Peyer's patch (tissue), 4 donors: Measurements from ENCODE around the gene LYZL6. TPM values are rescaled to one million over a fixed set of nuclear protein-coding genes. Genes with fewer than 3 reads are reported as not detected.
"Not testable (repeated sequence)": the region's sequence is repeated elsewhere in the genome, so short reads cannot be mapped to it uniquely, and the experiment has no call there.

ENCODE experiments used
- DNase-seq, 3 donors: peaks; one replicate each; pipeline ENCODE4 v3.0.0-alpha.2; 2017 to 2019
- H3K27ac ChIP-seq, 4 donors: fragments of 200-600 bp; sonication (generic); one replicate each; pipeline ENCODE4 v1.5.1; 2016 to 2019
- H3K27me3 ChIP-seq, 2 donors: fragments of 200-600 bp; sonication (generic); one replicate each; pipeline ENCODE4 v1.5.1; 2019
- H3K36me3 ChIP-seq, 3 donors: fragments of 200-600 bp; sonication (generic); one replicate each; pipeline ENCODE4 v1.5.1; 2016 to 2019
- H3K4me1 ChIP-seq, 4 donors: fragments of 200-600 bp; sonication (generic); one replicate each; pipeline ENCODE4 v1.5.1; 2016 to 2019
- H3K4me3 ChIP-seq, 4 donors: fragments of 200-600 bp; sonication (generic); 1 replicate in 3 of 4; 2 replicates in 1 of 4; pipeline ENCODE4 v1.5.1; 2016 to 2019; ENCODE audit warnings: mild to moderate bottlenecking in 1 of 4
- H3K9me3 ChIP-seq, 4 donors: fragments of 200-600 bp; sonication (generic); one replicate each; pipeline ENCODE4 v1.5.1; 2016 to 2019; ENCODE audit warnings: mild to moderate bottlenecking in 1 of 4
- POLR2A ChIP-seq, 2 donors: fragments of 450-650 bp; IDR thresholded peaks; one replicate each; pipeline ENCODE4 v1.5.1; 2017; ENCODE audit warnings: antibody characterized with exemption in 2 of 2, mild to moderate bottlenecking in 2 of 2, moderate library complexity in 2 of 2
- total RNA-seq, 4 donors: library from RNA; depleted of rRNA; stranded (reverse); fragments of >200 nt; gene quantifications; one replicate each; pipeline ENCODE4 v1.1.0, GENCODE V29; 2016
- TF ChIP-seq, protein P1 (sequence below), 6 experiments: fragments of 450-650 bp in 4 of 6; fragments of 200-600 bp in 2 of 6; sonication (generic) in 1 of 6; IDR thresholded peaks; one replicate each; pipeline ENCODE4 v1.5.1; 2017 to 2019; ENCODE audit warnings: antibody characterized with exemption in 6 of 6, mild to moderate bottlenecking in 3 of 6, moderate library complexity in 1 of 6

Gene LYZL6
- total RNA-seq, 4 donors from 2014 or later = not detected

DNA sequence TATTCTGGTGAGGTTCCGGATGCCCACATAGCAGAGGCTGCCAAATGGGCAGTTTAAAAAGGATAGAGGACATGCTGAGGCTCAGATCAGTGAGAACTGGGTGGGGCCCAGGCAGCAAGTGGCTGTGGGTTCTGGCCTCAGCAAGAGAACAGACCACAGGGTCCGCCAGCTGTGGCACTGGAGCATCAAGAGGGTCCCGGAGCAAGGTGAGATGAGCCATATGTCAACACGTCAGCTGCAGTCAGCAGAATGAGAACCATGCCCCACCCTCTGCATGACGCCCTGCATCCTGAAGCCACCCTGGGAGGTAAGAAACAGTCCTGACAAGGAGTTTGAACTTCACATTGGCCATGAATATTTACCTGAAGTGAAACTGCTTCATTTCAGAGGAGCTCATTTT lies 43.2 kb downstream of the LYZL6 start:
- H3K27ac ChIP-seq = peak overlapping the region in 3 of 4 donors; percentile 21 to 65 (median 48)
- peak in 1 of 3 donors; percentile 54 for DNase-seq
- no peaks in the 10 kb centered on the region for H3K27me3 ChIP-seq
- no peaks in the 10 kb centered on the region for H3K36me3 ChIP-seq
- no peaks in the 10 kb centered on the region for H3K4me1 ChIP-seq
- no peaks in the 10 kb centered on the region for H3K9me3 ChIP-seq
- TF ChIP-seq POLR2A (IDR thresholded peaks at IDR 0.05) = no peak
- H3K4me3 ChIP-seq = no peak overlapping the region

DNA sequence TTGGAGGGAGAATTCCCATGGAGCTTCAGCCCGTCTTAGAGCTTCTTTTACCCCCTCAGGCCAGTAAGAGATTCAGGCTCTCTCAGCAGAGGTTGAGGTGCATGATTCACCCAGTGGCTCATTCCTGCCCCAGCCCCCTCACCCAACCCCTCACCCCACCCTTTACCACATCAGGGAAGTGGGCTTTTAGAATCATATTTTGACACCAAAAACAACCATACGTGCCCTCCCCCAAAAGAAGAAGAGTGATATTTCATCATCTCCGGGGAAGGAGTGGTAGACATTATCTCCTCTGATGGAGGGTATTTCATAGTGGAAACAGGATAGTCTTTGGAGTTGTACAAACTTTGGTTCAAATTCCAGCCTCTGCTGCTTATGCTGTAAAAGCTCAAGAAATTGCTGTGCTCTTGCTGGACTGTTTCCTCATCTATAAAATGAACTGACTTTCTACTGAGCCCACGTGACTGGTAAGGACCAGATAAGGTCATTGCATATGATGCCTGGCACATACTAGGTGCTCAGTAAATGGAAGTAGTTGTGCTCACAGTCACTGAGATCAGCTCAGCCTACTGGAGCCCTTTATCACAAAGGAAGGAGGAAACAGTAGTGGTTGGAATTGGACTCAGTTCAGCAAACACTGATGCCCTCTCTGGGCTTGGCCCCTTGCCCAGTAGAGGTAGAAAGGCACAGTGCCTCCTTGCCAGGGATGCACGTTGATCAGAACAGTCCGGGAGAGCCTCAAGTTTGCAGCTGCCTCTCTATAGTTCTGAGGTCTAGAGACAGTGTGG lies 45.0 kb downstream of the LYZL6 start:
- peak in 1 of 3 donors; percentile 53 for DNase-seq
- Histone ChIP-seq H3K27ac (peak overlapping the region in 2 of 4 donors; percentile 3 to 65), H3K27me3 (no peaks in the 10 kb centered on the region), H3K4me3 (no peak overlapping the region), H3K9me3 (no peaks in the 10 kb centered on the region), H3K36me3 (no peaks in the 10 kb centered on the region), H3K4me1 (no peaks in the 10 kb centered on the region)
- TF ChIP-seq, protein P1, sequence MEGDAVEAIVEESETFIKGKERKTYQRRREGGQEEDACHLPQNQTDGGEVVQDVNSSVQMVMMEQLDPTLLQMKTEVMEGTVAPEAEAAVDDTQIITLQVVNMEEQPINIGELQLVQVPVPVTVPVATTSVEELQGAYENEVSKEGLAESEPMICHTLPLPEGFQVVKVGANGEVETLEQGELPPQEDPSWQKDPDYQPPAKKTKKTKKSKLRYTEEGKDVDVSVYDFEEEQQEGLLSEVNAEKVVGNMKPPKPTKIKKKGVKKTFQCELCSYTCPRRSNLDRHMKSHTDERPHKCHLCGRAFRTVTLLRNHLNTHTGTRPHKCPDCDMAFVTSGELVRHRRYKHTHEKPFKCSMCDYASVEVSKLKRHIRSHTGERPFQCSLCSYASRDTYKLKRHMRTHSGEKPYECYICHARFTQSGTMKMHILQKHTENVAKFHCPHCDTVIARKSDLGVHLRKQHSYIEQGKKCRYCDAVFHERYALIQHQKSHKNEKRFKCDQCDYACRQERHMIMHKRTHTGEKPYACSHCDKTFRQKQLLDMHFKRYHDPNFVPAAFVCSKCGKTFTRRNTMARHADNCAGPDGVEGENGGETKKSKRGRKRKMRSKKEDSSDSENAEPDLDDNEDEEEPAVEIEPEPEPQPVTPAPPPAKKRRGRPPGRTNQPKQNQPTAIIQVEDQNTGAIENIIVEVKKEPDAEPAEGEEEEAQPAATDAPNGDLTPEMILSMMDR (IDR thresholded peaks at IDR 0.05) = no peak
- TF ChIP-seq POLR2A (IDR thresholded peaks at IDR 0.05) = no peak

DNA sequence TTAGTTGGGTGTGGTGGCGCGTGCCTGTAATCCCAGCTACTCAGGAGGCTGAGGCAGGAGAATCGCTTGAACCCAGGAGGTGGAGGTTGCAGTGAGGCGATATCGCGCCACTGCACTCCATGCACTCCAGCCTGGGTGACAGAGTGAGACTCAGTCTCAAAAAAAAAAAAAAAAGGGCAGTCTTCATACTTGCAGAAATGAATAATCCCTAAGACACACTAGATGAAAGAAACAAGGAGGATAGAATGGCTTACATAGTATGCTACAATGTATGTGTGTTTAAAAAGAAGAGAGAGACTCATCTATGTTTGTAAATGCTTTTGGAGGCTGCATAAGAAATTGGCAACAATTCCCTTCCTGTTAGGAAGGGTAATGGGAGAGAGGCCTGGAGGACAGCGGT lies 45.7 kb downstream of the LYZL6 start:
- H3K9me3 ChIP-seq, H3K4me1 ChIP-seq, H3K27ac ChIP-seq, H3K4me3 ChIP-seq, DNase-seq, H3K36me3 ChIP-seq, H3K27me3 ChIP-seq: not testable (repeated sequence)

DNA sequence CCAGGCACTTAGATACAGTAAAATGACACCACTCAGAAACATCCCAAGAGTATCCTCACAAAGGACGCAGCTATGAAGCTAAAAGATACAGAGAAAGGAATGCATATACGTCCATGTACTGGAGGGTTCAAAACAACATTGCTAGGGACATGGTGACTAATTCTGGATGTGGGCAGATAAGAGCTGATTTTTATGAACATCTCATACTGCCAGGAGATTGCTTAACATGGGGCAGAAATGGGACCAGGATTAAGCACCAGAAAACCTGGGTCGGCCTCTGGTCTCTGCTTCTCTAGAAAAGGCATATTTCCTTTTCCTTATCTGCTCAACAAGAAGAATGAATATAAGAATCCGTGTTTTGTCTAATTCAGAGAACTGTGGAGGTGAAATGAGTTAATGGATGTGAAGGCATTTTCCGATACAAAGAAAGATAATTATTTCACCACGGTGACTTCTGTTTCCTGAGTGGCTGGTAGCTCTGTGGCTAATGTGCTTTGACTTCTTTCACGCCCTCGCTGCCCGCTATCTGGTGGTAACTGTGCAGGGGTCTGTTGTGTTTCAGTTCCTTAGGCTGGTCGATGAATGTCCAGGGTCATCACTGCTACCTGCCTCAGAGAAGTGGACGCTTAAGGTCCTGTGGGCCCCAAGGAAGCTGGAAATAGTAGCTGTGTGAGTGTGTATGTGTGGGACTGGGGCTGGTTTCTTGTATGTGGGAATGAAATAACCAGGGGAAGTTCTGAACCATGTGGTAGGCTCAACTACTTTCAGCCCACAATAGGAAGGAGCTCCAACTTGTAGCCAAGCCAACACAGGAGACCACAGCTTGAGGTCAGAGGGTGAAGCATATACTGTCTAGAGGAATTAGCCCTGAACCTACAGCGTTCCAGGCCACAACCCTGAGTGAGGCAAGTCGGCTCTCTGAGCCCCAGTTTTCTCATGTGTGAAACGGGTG lies 47.6 kb downstream of the LYZL6 start:
- no peaks in the 10 kb centered on the region for H3K9me3 ChIP-seq
- no peaks in the 10 kb centered on the region for H3K4me1 ChIP-seq
- DNase-seq = peak in 1 of 3 donors; percentile 73
- H3K27ac ChIP-seq = peak overlapping the region; percentile 15 to 48 (median 37)
- no peaks in the 10 kb centered on the region for H3K27me3 ChIP-seq
- H3K4me3 ChIP-seq = no peak overlapping the region
- H3K36me3 ChIP-seq = no peaks in the 10 kb centered on the region
- TF ChIP-seq, protein P1 (IDR thresholded peaks at IDR 0.05) = no peak
- no peak for TF ChIP-seq POLR2A (IDR thresholded peaks at IDR 0.05)

DNA sequence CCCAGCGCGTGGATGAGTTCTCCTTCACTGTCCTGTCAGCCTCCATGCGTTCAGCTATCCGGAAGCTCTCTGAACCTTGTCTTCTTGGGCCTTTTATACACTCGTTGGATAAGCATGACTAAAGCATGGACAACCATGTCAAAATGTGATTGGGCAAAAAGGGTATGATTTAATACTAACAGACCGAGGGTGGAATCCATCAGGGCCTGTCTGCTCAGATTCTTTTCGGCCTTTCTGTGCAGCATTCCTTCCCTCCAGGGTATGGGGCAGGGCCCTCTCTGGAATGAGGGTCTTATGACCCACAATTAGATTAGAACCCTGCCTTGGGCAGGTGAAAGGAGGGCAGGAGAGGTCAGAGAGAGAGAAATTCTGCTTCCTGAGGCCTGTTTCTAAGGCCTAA lies 49.3 kb downstream of the LYZL6 start:
- H3K4me3 ChIP-seq = no peak overlapping the region
- no peak for DNase-seq
- no peaks in the 10 kb centered on the region for H3K4me1 ChIP-seq
- no peaks in the 10 kb centered on the region for H3K36me3 ChIP-seq
- H3K27me3 ChIP-seq = no peaks in the 10 kb centered on the region
- H3K27ac ChIP-seq = no peak overlapping the region
- TF ChIP-seq, protein P1 (IDR thresholded peaks at IDR 0.05) = no peak
- TF ChIP-seq POLR2A (IDR thresholded peaks at IDR 0.05) = no peak
- H3K9me3 ChIP-seq = no peaks in the 10 kb centered on the region

DNA sequence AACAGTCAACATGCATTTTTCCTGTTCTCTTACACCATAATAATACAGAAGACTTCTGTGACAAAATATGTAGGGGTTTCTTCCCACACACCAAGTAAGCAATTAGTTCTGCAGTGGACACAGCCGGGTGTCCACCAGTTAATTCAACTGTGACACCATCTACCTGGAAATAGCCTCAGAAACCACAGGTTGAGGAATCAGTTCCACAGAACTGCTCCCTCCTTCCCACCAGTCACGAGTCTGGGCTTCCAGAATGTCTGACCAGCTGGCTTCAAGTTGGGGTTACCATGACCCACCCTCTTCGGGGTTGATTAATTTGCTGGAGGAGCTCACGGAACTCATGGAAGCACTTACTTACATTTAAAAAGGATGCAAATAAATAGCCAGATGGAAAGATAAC lies 49.8 kb downstream of the LYZL6 start:
- H3K36me3 ChIP-seq = no peaks in the 10 kb centered on the region
- no peaks in the 10 kb centered on the region for H3K27me3 ChIP-seq
- no peak overlapping the region for H3K27ac ChIP-seq
- no peaks in the 10 kb centered on the region for H3K9me3 ChIP-seq
- no peak overlapping the region for H3K4me3 ChIP-seq
- no peak for DNase-seq
- no peak for TF ChIP-seq POLR2A (IDR thresholded peaks at IDR 0.05)
- TF ChIP-seq, protein P1 (IDR thresholded peaks at IDR 0.05) = no peak
- no peaks in the 10 kb centered on the region for H3K4me1 ChIP-seq
